K562 (cell line): Measurements from ENCODE around the gene MLC1. TPM values are rescaled to one million over a fixed set of nuclear protein-coding genes. Genes with fewer than 3 reads are reported as not detected.

ENCODE experiments used
- BRD4 ChIP-seq: fragments of 200-600 bp; sonication (generic); IDR thresholded peaks from 2 replicates; pipeline ENCODE4 v1.6.1; 2017; ENCODE audit warnings: inconsistent platforms
- GTF2F1 ChIP-seq: IDR thresholded peaks from 2 replicates; pipeline ENCODE4 v1.6.1; 2011; ENCODE audit warnings: low read depth, low read length, improper control_type of control experiment
- HOXB6 ChIP-seq: fragments of 250-450 bp; sonication (Bioruptor Pico); IDR thresholded peaks from 2 replicates; pipeline ENCODE4 v1.5.1; 2022; ENCODE audit warnings: mild to moderate bottlenecking, borderline replicate concordance
- JUNB ChIP-seq: fragments of 450-650 bp; formaldehyde crosslinking; conservative IDR thresholded peaks from 2 replicates; pipeline ENCODE4 v1.4.0; 2020; ENCODE audit warnings: mild to moderate bottlenecking
- REST ChIP-seq, 2 experiments: fragments of 450-650 bp; formaldehyde crosslinking in 1 of 2; IDR thresholded peaks; 2 replicates each; pipeline versions ENCODE4 v1.4.0 to v1.6.1; 2014 to 2020; ENCODE audit warnings: mild to moderate bottlenecking in 2 of 2, borderline replicate concordance in 1 of 2, low read depth in 1 of 2
- RFX1 ChIP-seq: fragments of 450-650 bp; IDR thresholded peaks from 2 replicates; pipeline ENCODE4 v1.6.1; 2016; ENCODE audit warnings: mild to moderate bottlenecking, moderate library complexity
- SNRNP70 ChIP-seq: fragments of 200-400 bp; formaldehyde crosslinking; optimal IDR thresholded peaks from 2 replicates; pipeline ENCODE3; 2017; ENCODE audit warnings: low read depth, low read length
- THRAP3 ChIP-seq: fragments of 450-650 bp; IDR thresholded peaks from 2 replicates; pipeline ENCODE4 v1.6.1; 2016; ENCODE audit warnings: mild to moderate bottlenecking, inconsistent platforms, borderline replicate concordance
- polyA plus RNA-seq, 8 experiments: library from polyadenylated mRNA; depleted of rRNA in 4 of 8; stranded (reverse) in 5 of 8; unstranded in 3 of 8; fragments of >200 nt; fragmentation: Nextera tagmentation in 2 of 8; fragmentation: Illumina TruSeq in 1 of 8; extraction: Ambion mirVana in 2 of 8; extraction: Trizol in 1 of 8; gene quantifications; 2 replicates each; pipeline versions ENCODE4 v1.2.1 to v1.2.3, GENCODE V29; 2011 to 2014; ENCODE audit warnings: inconsistent platforms in 1 of 8, missing spikeins in 1 of 8
- total RNA-seq, 7 experiments: library from RNA; depleted of rRNA in 6 of 7; stranded (reverse); fragments of >200 nt in 6 of 7; fragmentation: Illumina TruSeq in 2 of 7; extraction: Trizol in 2 of 7; gene quantifications; 2 replicates each; pipeline versions ENCODE4 v1.2.1 to v1.2.3, GENCODE V29; 2011 to 2021; ENCODE audit warnings: low replicate concordance in 1 of 7

The MLC1 gene
- total and polyA plus RNA-seq, 9 of the 15 experiments (the other 6 are each of a cell fraction or from before 2014, with no cell fraction given): 0.06 to 0.98 (median 0.39) TPM

- TF ChIP-seq REST (IDR thresholded peaks at IDR 0.05; ENCODE audit: borderline replicate concordance) (no peak), REST (CRISPR knock-in tag; IDR thresholded peaks at IDR 0.05; ENCODE audit: low read depth) (no peak), RFX1 (no peak), SNRNP70 (no peak), GTF2F1 (no peak), HOXB6 (CRISPR knock-in tag) (no peak), JUNB (CRISPR knock-in tag) (no peak), THRAP3 (no peak), BRD4 (no peak)
These were observed 73.6 kb downstream of the MLC1 start (continued) for GRCh38 chr22:50011447-50012210.
